H1 (cell line): ENCODE data around the gene PLCB1.

Experiments
- EZH2 ChIP-seq: fragments of 200-600 bp; sonication (generic); IDR thresholded peaks from 2 replicates; pipeline ENCODE4 v1.7.1; 2012; ENCODE audit warnings: low read depth, mild to moderate bottlenecking, moderate library complexity, low read length, inconsistent platforms; ENCODE audit not compliant: severe bottlenecking
- JUND ChIP-seq: IDR thresholded peaks from 2 replicates; pipeline ENCODE4 v1.6.1; 2011; ENCODE audit warnings: mild to moderate bottlenecking, improper control_type of control experiment, low read length
- POLR2A ChIP-seq, 2 experiments: IDR thresholded peaks; 1 replicate in 1 of 2; 2 replicates in 1 of 2; pipeline ENCODE4 v1.6.1; 2011; ENCODE audit warnings: low read depth in 2 of 2, low read length in 2 of 2, mild to moderate bottlenecking in 2 of 2; ENCODE audit errors: control extremely low read depth in 1 of 2
- POLR2AphosphoS5 ChIP-seq: IDR thresholded peaks from 2 replicates; pipeline ENCODE4 v1.6.1; 2011; ENCODE audit warnings: low read depth, low read length
- SP1 ChIP-seq: IDR thresholded peaks from 2 replicates; pipeline ENCODE4 v1.6.1; 2011; ENCODE audit warnings: low read depth, low read length

DNA sequence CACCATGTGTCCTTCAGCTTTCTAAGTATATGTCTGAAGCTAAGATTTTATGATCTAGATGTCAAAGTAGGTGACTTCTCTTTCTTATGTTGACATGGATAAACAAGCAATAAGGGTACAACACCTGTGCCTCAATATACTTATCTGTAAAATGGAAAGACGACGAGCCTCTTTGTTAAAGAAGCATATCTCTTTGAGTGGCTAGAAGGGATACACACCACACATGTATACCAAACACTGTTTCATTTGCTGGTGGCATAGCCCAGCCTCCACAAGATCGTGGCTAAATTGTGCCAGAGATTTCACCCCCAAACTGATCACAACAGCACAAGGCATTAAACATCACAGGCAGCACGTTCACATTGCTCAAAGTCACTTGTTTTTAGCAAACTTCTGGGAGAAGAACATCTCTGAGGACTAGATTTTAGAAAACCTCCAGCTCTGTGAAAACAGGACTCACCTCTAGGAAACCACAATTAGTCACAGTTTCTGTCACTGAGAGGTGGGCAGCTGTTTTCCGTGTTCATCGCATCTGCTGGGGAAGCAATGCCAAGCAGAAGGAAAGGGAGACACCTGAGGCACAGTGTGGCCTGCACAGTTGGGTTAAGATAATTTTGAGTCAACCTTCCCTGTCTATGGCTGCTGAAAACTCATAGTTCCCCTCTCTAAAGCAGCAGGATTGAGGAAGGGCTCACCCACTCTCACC, 673.8 kb downstream of the PLCB1 start:
- TF ChIP-seq POLR2AphosphoS5, result no peak
- no peak for TF ChIP-seq SP1
- no peak for TF ChIP-seq JUND
- no peak for TF ChIP-seq EZH2
- no peak for TF ChIP-seq POLR2A (IDR thresholded peaks at IDR 0.05; ENCODE audit: control extremely low read depth in 1 of 2, low read depth in 2 of 2, low read length in 2 of 2)
